Fibroblast of lung (primary cell): Measurements from ENCODE around the gene CDKN3. TPM values are rescaled to one million over a fixed set of nuclear protein-coding genes. Genes with fewer than 3 reads are reported as not detected.
"Not testable (repeated sequence)": the region's sequence is repeated elsewhere in the genome, so short reads cannot be mapped to it uniquely, and the experiment has no call there.

Experiments
- DNase-seq, 2 donors: peaks; one replicate each; pipeline versions ENCODE4 v3.0.0 to v3.0.0-alpha.2; 2010; ENCODE audit warnings: low read depth in 2 of 2
- H2AFZ ChIP-seq: 2 replicates; pipeline ENCODE4 v1.5.1; 2012; ENCODE audit warnings: low read length, control low read depth, inconsistent platforms
- H3K27ac ChIP-seq: 2 replicates; pipeline ENCODE4 v1.5.1; 2011; ENCODE audit warnings: low read length, control low read depth; ENCODE audit not compliant: insufficient read depth
- H3K27me3 ChIP-seq: 2 replicates; pipeline ENCODE4 v1.5.1; 2011; ENCODE audit warnings: mild to moderate bottlenecking, low read length; ENCODE audit not compliant: control insufficient read depth, insufficient read depth
- H3K36me3 ChIP-seq: 2 replicates; pipeline ENCODE4 v1.5.1; 2011; ENCODE audit warnings: low read length; ENCODE audit not compliant: control insufficient read depth, insufficient read depth
- H3K4me1 ChIP-seq: 2 replicates; pipeline ENCODE4 v1.5.1; 2011; ENCODE audit warnings: low read length; ENCODE audit not compliant: control insufficient read depth, insufficient read depth; ENCODE audit errors: extremely low read depth
- H3K4me2 ChIP-seq: 2 replicates; pipeline ENCODE4 v1.5.1; 2011; ENCODE audit warnings: low read length, control low read depth; ENCODE audit not compliant: insufficient read depth; ENCODE audit errors: extremely low read depth
- H3K4me3 ChIP-seq, 4 experiments: fragments of 200-600 bp in 1 of 4; sonication (generic) in 1 of 4; replicated peaks in 1 of 4; 2 replicates each; pipeline ENCODE4 v1.5.1; 2011 to 2016; ENCODE audit warnings: low read length in 4 of 4, low read depth in 3 of 4, mild to moderate bottlenecking in 3 of 4, control low read depth in 2 of 4, inconsistent platforms in 1 of 4, mixed read lengths in 1 of 4; ENCODE audit not compliant: insufficient read depth in 1 of 4; ENCODE audit errors: control extremely low read depth in 1 of 4
- H3K79me2 ChIP-seq: 2 replicates; pipeline ENCODE4 v1.5.1; 2012; ENCODE audit warnings: mild to moderate bottlenecking, low read length, inconsistent platforms; ENCODE audit not compliant: control insufficient read depth, insufficient read depth
- H3K9ac ChIP-seq: 2 replicates; pipeline ENCODE4 v1.5.1; 2011; ENCODE audit warnings: mild to moderate bottlenecking, low read length, control low read depth; ENCODE audit not compliant: insufficient read depth
- H3K9me3 ChIP-seq: 2 replicates; pipeline ENCODE4 v1.5.1; 2012; ENCODE audit warnings: low read depth, low read length; ENCODE audit not compliant: control insufficient read depth, insufficient read depth
- H4K20me1 ChIP-seq: 2 replicates; pipeline ENCODE4 v1.5.1; 2011; ENCODE audit warnings: low read length; ENCODE audit not compliant: control insufficient read depth, insufficient read depth; ENCODE audit errors: extremely low read depth
- CTCF ChIP-seq, 2 donors: IDR thresholded peaks in 1 of 2; conservative IDR thresholded peaks in 1 of 2; 1 replicate in 1 of 2; 2 replicates in 1 of 2; pipeline ENCODE4 v1.5.1; 2011 to 2012; ENCODE audit warnings: low read length in 2 of 2, control low read depth in 1 of 2, inconsistent platforms in 1 of 2, low read depth in 1 of 2, mild to moderate bottlenecking in 1 of 2
- EZH2 ChIP-seq: IDR thresholded peaks from 2 replicates; pipeline ENCODE4 v1.5.1; 2012; ENCODE audit warnings: low read length, control low read depth, mild to moderate bottlenecking; ENCODE audit errors: missing control alignments
- polyA plus RNA-seq, 2 donors: library from polyadenylated mRNA; depleted of rRNA in 1 of 2; stranded (reverse) in 1 of 2; unstranded in 1 of 2; fragments of >200 nt; gene quantifications; 2 replicates each; pipeline ENCODE4 v1.2.1, GENCODE V29; 2011 to 2012; ENCODE audit warnings: missing spikeins in 1 of 2
- total RNA-seq: library from RNA; depleted of rRNA; stranded (reverse); fragments of >200 nt; gene quantifications from 2 replicates; pipeline ENCODE4 v1.2.1, GENCODE V29; 2014

The CDKN3 gene
- total and polyA plus RNA-seq, 2 donors (not counting 1 experiment from before 2014, with no cell fraction given): 27.0 to 51.5 TPM

- Histone ChIP-seq H3K27ac (no peak overlapping the region), H3K9ac (no peak overlapping the region), H3K79me2 (no peaks in the 10 kb centered on the region), H4K20me1 (no peaks in the 10 kb centered on the region), H3K4me2 (no peak overlapping the region), H3K4me3 (no peak overlapping the region), H3K27me3 (peaks cover 4% of the 10 kb centered on the region), H3K4me1 (no peaks in the 10 kb centered on the region), H3K9me3 (no peaks in the 10 kb centered on the region), H2AFZ (no peak overlapping the region), H3K36me3 (no peaks in the 10 kb centered on the region)
- DNase-seq: no peak
- TF ChIP-seq EZH2: no peak
- TF ChIP-seq CTCF (conservative IDR thresholded peaks at IDR 0.05 in 1 of 2, IDR thresholded peaks at IDR 0.05 in 1 of 2; ENCODE audit: low read depth in 1 of 2, low read length in 2 of 2): no peak
Observed at GRCh38 chr14:54377501-54377900, 19.3 kb upstream of the CDKN3 start.

- H3K4me2 ChIP-seq, H3K79me2 ChIP-seq, H3K9me3 ChIP-seq, H3K36me3 ChIP-seq, H3K27me3 ChIP-seq, H3K27ac ChIP-seq, DNase-seq, H3K4me3 ChIP-seq, H3K4me1 ChIP-seq, H2AFZ ChIP-seq, H3K9ac ChIP-seq, H4K20me1 ChIP-seq: not testable (repeated sequence)
Observed at GRCh38 chr14:54378893-54379292, 17.9 kb upstream of the CDKN3 start.

- H3K79me2 ChIP-seq, H4K20me1 ChIP-seq, H2AFZ ChIP-seq, H3K27ac ChIP-seq, H3K27me3 ChIP-seq, H3K36me3 ChIP-seq, H3K4me2 ChIP-seq, H3K9me3 ChIP-seq, H3K9ac ChIP-seq, DNase-seq, H3K4me1 ChIP-seq, H3K4me3 ChIP-seq: not testable (repeated sequence)
Observed at GRCh38 chr14:54380558-54380957, 16.2 kb upstream of the CDKN3 start.

GRCh38 chr14:54381821-54382220, 15.0 kb upstream of the CDKN3 start:
- H3K4me1 ChIP-seq: no peaks in the 10 kb centered on the region
- TF ChIP-seq CTCF (conservative IDR thresholded peaks at IDR 0.05 in 1 of 2, IDR thresholded peaks at IDR 0.05 in 1 of 2; ENCODE audit: low read depth in 1 of 2, low read length in 2 of 2): no peak
- TF ChIP-seq EZH2: no peak

More at GRCh38 chr14:54381821-54382220, 15.0 kb upstream of the CDKN3 start:
- Histone ChIP-seq H3K4me3 (no peak overlapping the region), H3K4me2 (no peak overlapping the region), H3K79me2 (no peaks in the 10 kb centered on the region), H3K36me3 (no peaks in the 10 kb centered on the region), H2AFZ (no peak overlapping the region), H3K9ac (no peak overlapping the region), H4K20me1 (no peaks in the 10 kb centered on the region), H3K27ac (no peak overlapping the region), H3K27me3 (peaks cover 19% of the 10 kb centered on the region), H3K9me3 (no peaks in the 10 kb centered on the region)
- DNase-seq: no peak
